HCT116 (cell line): Measurements from ENCODE around the gene BTBD9. TPM values are rescaled to one million over a fixed set of nuclear protein-coding genes. Genes with fewer than 3 reads are reported as not detected.

Source experiments
- ATAC-seq: fragments of 200-7000 bp; cut with Tn5 transposase; 2 replicates; pipeline ENCODE4 v1.9.1; 2020; ENCODE audit warnings: mild to moderate bottlenecking, moderate library complexity
- BruUV-seq: library from RNA; stranded (reverse); fragments of 400-500 nt; replicated peaks from 2 replicates; lab custom pipeline; 2021; lab: Mats Ljungman, UMichigan
- CTCF ChIA-PET: fragments of 300-600 bp; sonication (Branson Sonifier 250); formaldehyde crosslinking; loops from one replicate; lab custom pipeline; 2021; ENCODE audit warnings: antibody characterized with exemption; lab: Charles Lee
- POLR2A ChIA-PET: fragments of 300-600, 350-600 bp; sonication (Branson Sonifier 250); formaldehyde crosslinking; loops from one replicate; lab custom pipeline; 2021; ENCODE audit warnings: antibody characterized with exemption; lab: Charles Lee
- RAD21 ChIA-PET, 2 experiments: fragments of 300-600 bp; sonication (Branson Sonifier 250); formaldehyde crosslinking; loops; one replicate each; lab custom pipeline; 2023; ENCODE audit warnings: low total read pairs in 2 of 2; ENCODE audit not compliant: uncharacterized antibody in 2 of 2, unreplicated experiment in 2 of 2, low non-redundant PET in 1 of 2; lab: Charles Lee
- DNase-seq: peaks from one replicate; pipeline ENCODE4 v3.0.0-alpha.2; 2010; ENCODE audit warnings: low read depth, low spot score
- H2AFZ ChIP-seq: fragments of 200-600 bp; shearing (Covaris generic), sonication (generic); 2 replicates; pipeline ENCODE4 v1.6.1; 2017; ENCODE audit warnings: low read depth, mixed run types, mixed read lengths, antibody characterized with exemption, low read length; ENCODE audit not compliant: poor library complexity, severe bottlenecking
- H3K27ac ChIP-seq: 2 replicates; pipeline ENCODE4 v1.5.1; 2012; ENCODE audit warnings: low read depth, low read length
- H3K27me3 ChIP-seq: fragments of 200-600 bp; sonication (generic); 2 replicates; pipeline ENCODE4 v1.6.1; 2016; ENCODE audit warnings: mixed run types, low read length, mixed read lengths; ENCODE audit not compliant: insufficient read depth
- H3K36me3 ChIP-seq, 2 experiments: fragments of 200-500 bp in 1 of 2; fragments of 200-600 bp in 1 of 2; sonication (Bioruptor generic) in 1 of 2; sonication (generic) in 1 of 2; 2 replicates each; pipeline versions ENCODE4 v1.5.1 to v1.6.1; 2014 to 2016; ENCODE audit warnings: low read length in 2 of 2, inconsistent platforms in 1 of 2, mixed read lengths in 1 of 2, mixed run types in 1 of 2; ENCODE audit not compliant: insufficient read depth in 2 of 2, control insufficient read depth in 1 of 2
- H3K4me1 ChIP-seq, 2 experiments: fragments of 200-600 bp in 1 of 2; sonication (generic) in 1 of 2; 2 replicates each; pipeline versions ENCODE4 v1.5.1 to v1.6.1; 2012 to 2017; ENCODE audit warnings: low read length in 2 of 2, inconsistent platforms in 1 of 2, mild to moderate bottlenecking in 1 of 2, mixed read lengths in 1 of 2, mixed run types in 1 of 2, moderate library complexity in 1 of 2; ENCODE audit not compliant: insufficient read depth in 2 of 2, control insufficient read depth in 1 of 2
- H3K4me2 ChIP-seq: fragments of 200-600 bp; sonication (generic); 2 replicates; pipeline ENCODE4 v1.6.1; 2017; ENCODE audit warnings: mixed run types, low read length, mixed read lengths
- H3K4me3 ChIP-seq, 2 experiments: fragments of 200-600 bp in 1 of 2; sonication (generic) in 1 of 2; replicated peaks in 1 of 2; 2 replicates each; pipeline ENCODE4 v1.5.1; 2011 to 2016; ENCODE audit warnings: low read length in 2 of 2, control low read depth in 1 of 2, low read depth in 1 of 2, mild to moderate bottlenecking in 1 of 2, mixed read lengths in 1 of 2, mixed run types in 1 of 2
- H3K79me2 ChIP-seq: fragments of 200-600 bp; sonication (generic); 2 replicates; pipeline ENCODE4 v1.6.1; 2017; ENCODE audit warnings: mild to moderate bottlenecking, mixed run types, low read length, moderate library complexity, mixed read lengths; ENCODE audit not compliant: insufficient read depth
- H3K9ac ChIP-seq: fragments of 200-600 bp; sonication (generic); 2 replicates; pipeline ENCODE4 v1.6.1; 2016; ENCODE audit warnings: low read length, mixed read lengths
- H3K9me2 ChIP-seq: fragments of 200-600 bp; sonication (generic), shearing (Covaris generic); 2 replicates; pipeline ENCODE4 v1.6.1; 2017; ENCODE audit warnings: mixed run types, mild to moderate bottlenecking, moderate library complexity; ENCODE audit not compliant: insufficient read depth
- H3K9me3 ChIP-seq, 2 experiments: fragments of 200-500 bp in 1 of 2; fragments of 200-600 bp in 1 of 2; sonication (Bioruptor generic) in 1 of 2; sonication (generic) in 1 of 2; 2 replicates each; pipeline ENCODE4 v1.6.1; 2014 to 2017; ENCODE audit warnings: low read length in 2 of 2, mixed read lengths in 2 of 2, inconsistent platforms in 1 of 2, low read depth in 1 of 2, mild to moderate bottlenecking in 1 of 2, mixed run types in 1 of 2, moderate library complexity in 1 of 2; ENCODE audit not compliant: control insufficient read depth in 1 of 2, insufficient read depth in 1 of 2
- H4K20me1 ChIP-seq: fragments of 200-600 bp; sonication (generic), shearing (Covaris generic); 2 replicates; pipeline ENCODE4 v1.6.1; 2017; ENCODE audit warnings: mixed run types, mild to moderate bottlenecking, moderate library complexity; ENCODE audit not compliant: insufficient read depth
- CBX3 ChIP-seq: IDR thresholded peaks from 2 replicates; pipeline ENCODE4 v1.6.1; 2012; ENCODE audit warnings: low read depth
- CEBPB ChIP-seq: IDR thresholded peaks from 2 replicates; pipeline ENCODE4 v1.6.1; 2012; ENCODE audit warnings: low read depth
- CTCF ChIP-seq, 3 experiments: fragments of 200-600 bp in 1 of 3; sonication (generic) in 1 of 3; IDR thresholded peaks in 2 of 3; conservative IDR thresholded peaks in 1 of 3; 2 replicates each; pipeline ENCODE4 v1.5.1; 2012 to 2017; ENCODE audit warnings: low read depth in 2 of 3, low read length in 2 of 3, antibody characterized with exemption in 1 of 3, borderline replicate concordance in 1 of 3, control low read depth in 1 of 3, mild to moderate bottlenecking in 1 of 3, mixed read lengths in 1 of 3, mixed run types in 1 of 3, moderate library complexity in 1 of 3; ENCODE audit not compliant: insufficient read depth in 1 of 3
- ELF1 ChIP-seq: IDR thresholded peaks from 2 replicates; pipeline ENCODE4 v1.6.1; 2012; ENCODE audit warnings: low read depth, borderline replicate concordance
- EZH2phosphoT487 ChIP-seq: fragments of 200-600 bp; IDR thresholded peaks from 2 replicates; pipeline ENCODE4 v1.6.1; 2018; ENCODE audit warnings: antibody characterized with exemption, borderline replicate concordance
- MAX ChIP-seq: IDR thresholded peaks from 2 replicates; pipeline ENCODE4 v1.6.1; 2012
- POLR2A ChIP-seq: IDR thresholded peaks from 2 replicates; pipeline ENCODE4 v1.7.0; 2011; ENCODE audit warnings: borderline replicate concordance; ENCODE audit not compliant: insufficient read depth, insufficient read length; ENCODE audit errors: extremely low read depth
- POLR2AphosphoS5 ChIP-seq: IDR thresholded peaks from 2 replicates; pipeline ENCODE4 v1.6.1; 2011; ENCODE audit warnings: mild to moderate bottlenecking, low read depth, low read length, moderate library complexity
- RAD21 ChIP-seq: IDR thresholded peaks from 2 replicates; pipeline ENCODE4 v1.6.1; 2012; ENCODE audit warnings: low read depth, mild to moderate bottlenecking
- REST ChIP-seq: IDR thresholded peaks from 2 replicates; pipeline ENCODE4 v1.6.1; 2012; ENCODE audit warnings: low read depth
- SP1 ChIP-seq: IDR thresholded peaks from 2 replicates; pipeline ENCODE4 v1.6.1; 2012; ENCODE audit warnings: low read depth
- YY1 ChIP-seq: IDR thresholded peaks from 2 replicates; pipeline ENCODE4 v1.6.1; 2011; ENCODE audit warnings: low read length, low read depth, moderate library complexity, mild to moderate bottlenecking; ENCODE audit not compliant: insufficient replicate concordance; ENCODE audit errors: extremely low read depth
- ZFX ChIP-seq: fragments of 450-650 bp; IDR thresholded peaks from 2 replicates; pipeline ENCODE4 v1.6.1; 2017
- intact Hi-C: fragments of 100-400 bp; cut with micrococcal nuclease; formaldehyde crosslinking; loops from 2 replicates; pipeline ENCODE4 v1.10.0; 2022
- total RNA-seq: library from RNA; stranded (reverse); gene quantifications from one replicate; pipeline ENCODE4 v1.2.1, GENCODE V29; 2021; ENCODE audit not compliant: unreplicated experiment

Gene BTBD9
- total RNA-seq, 1 experiment from 2014 or later = 10.9 TPM

- TF ChIP-seq CTCF (IDR thresholded peaks at IDR 0.05 in 2 of 3, conservative IDR thresholded peaks at IDR 0.05 in 1 of 3; ENCODE audit: borderline replicate concordance in 1 of 3, insufficient read depth in 1 of 3, low read depth in 2 of 3, low read length in 2 of 3) (no peak), POLR2AphosphoS5 (no peak), RAD21 (no peak), CEBPB (no peak)
Measured at GRCh38 chr6:38221251-38221650, 418.5 kb downstream of the BTBD9 start (continued).

- DNase-seq (no peak), ATAC-seq (no peak)
- H3K4me2 ChIP-seq = no peak overlapping the region
- ChIA-PET POLR2A (no interaction called here), RAD21 (no interaction called here), CTCF (no interaction called here)
- H3K9me3 ChIP-seq = no peaks in the 10 kb centered on the region
- no peak overlapping the region for H2AFZ ChIP-seq
- H3K27me3 ChIP-seq = no peaks in the 10 kb centered on the region
- intact Hi-C loops = no loop called here
- no TSS peak for BruUV-seq
- H4K20me1 ChIP-seq = no peaks in the 10 kb centered on the region
- no peaks in the 10 kb centered on the region for H3K9me2 ChIP-seq
- H3K79me2 ChIP-seq = no peaks in the 10 kb centered on the region
- H3K4me1 ChIP-seq = no peaks in the 10 kb centered on the region
- H3K27ac ChIP-seq = no peak overlapping the region
- no peak overlapping the region for H3K4me3 ChIP-seq
- H3K36me3 ChIP-seq = no peaks in the 10 kb centered on the region
- H3K9ac ChIP-seq = no peak overlapping the region
- TF ChIP-seq MAX (no peak), RAD21 (no peak), POLR2A (no peak), REST (no peak), CTCF (IDR thresholded peaks at IDR 0.05 in 2 of 3, conservative IDR thresholded peaks at IDR 0.05 in 1 of 3; ENCODE audit: borderline replicate concordance in 1 of 3, insufficient read depth in 1 of 3, low read depth in 2 of 3, low read length in 2 of 3) (no peak), EZH2phosphoT487 (no peak), YY1 (no peak), POLR2AphosphoS5 (no peak), CBX3 (no peak), SP1 (no peak), ZFX (no peak), ELF1 (no peak)
Measured at GRCh38 chr6:38220069-38220723, 419.5 kb downstream of the BTBD9 start.
